GM12878 (cell line): ENCODE data around the gene CNDP2.

ENCODE experiments used
- CTCF ChIP-seq, 3 experiments: IDR thresholded peaks in 2 of 3; conservative IDR thresholded peaks in 1 of 3; 2 replicates each; pipeline ENCODE4 v1.5.1; 2011; ENCODE audit warnings: low read depth in 3 of 3, low read length in 3 of 3, mild to moderate bottlenecking in 3 of 3, control low read depth in 2 of 3, moderate library complexity in 2 of 3, inconsistent platforms in 1 of 3, mixed read lengths in 1 of 3; ENCODE audit not compliant: control insufficient read depth in 2 of 3, insufficient read depth in 1 of 3; ENCODE audit errors: extremely low read depth in 1 of 3
- EP300 ChIP-seq, 2 experiments: fragments of 150-350 bp in 1 of 2; IDR thresholded peaks; 2 replicates each; pipeline ENCODE4 v1.6.1; 2011 to 2012; ENCODE audit warnings: low read depth in 2 of 2, low read length in 2 of 2, borderline replicate concordance in 1 of 2, improper control_type of control experiment in 1 of 2, inconsistent platforms in 1 of 2; ENCODE audit not compliant: control insufficient read depth in 1 of 2
- EZH2 ChIP-seq: IDR thresholded peaks from 2 replicates; pipeline ENCODE4 v1.6.1; 2012; ENCODE audit warnings: low read depth, mild to moderate bottlenecking, control low read depth, inconsistent platforms, low read length, borderline replicate concordance; ENCODE audit not compliant: control insufficient read depth
- FOXM1 ChIP-seq: IDR thresholded peaks from 2 replicates; pipeline ENCODE4 v1.6.1; 2012; ENCODE audit warnings: low read depth, mild to moderate bottlenecking, inconsistent platforms, low read length, moderate library complexity
- MAX ChIP-seq: IDR thresholded peaks from 2 replicates; pipeline ENCODE4 v1.6.1; 2012; ENCODE audit warnings: low read depth, low read length, improper control_type of control experiment
- RAD21 ChIP-seq: IDR thresholded peaks from 2 replicates; pipeline ENCODE4 v1.6.1; 2011; ENCODE audit warnings: mild to moderate bottlenecking, low read depth, low read length, moderate library complexity; ENCODE audit not compliant: insufficient read depth
- REST ChIP-seq: IDR thresholded peaks from 2 replicates; pipeline ENCODE4 v1.6.1; 2012; ENCODE audit warnings: mild to moderate bottlenecking, low read depth, low read length
- SUZ12 ChIP-seq: fragments of 200-600 bp; sonication (generic); IDR thresholded peaks from one replicate; pipeline ENCODE4 v1.6.1; 2018; ENCODE audit warnings: antibody characterized with exemption, mild to moderate bottlenecking; ENCODE audit not compliant: unreplicated experiment
- TAF1 ChIP-seq: IDR thresholded peaks from 2 replicates; pipeline ENCODE4 v1.6.1; 2011; ENCODE audit warnings: mild to moderate bottlenecking, low read depth, low read length, borderline replicate concordance
- ZBED1 ChIP-seq: IDR thresholded peaks from 2 replicates; pipeline ENCODE4 v1.6.1; 2016; ENCODE audit warnings: borderline replicate concordance
- ZNF274 ChIP-seq: IDR thresholded peaks from one replicate; pipeline ENCODE4 v1.8.0; 2011; ENCODE audit not compliant: insufficient read length, insufficient read depth

GRCh38 chr18:74511823-74512222 is 15.7 kb downstream of the CNDP2 start:
- no peak for TF ChIP-seq REST
- no peak for TF ChIP-seq ZNF274
- TF ChIP-seq CTCF (IDR thresholded peaks at IDR 0.05 in 2 of 3, conservative IDR thresholded peaks at IDR 0.05 in 1 of 3; ENCODE audit: control insufficient read depth in 2 of 3, extremely low read depth in 1 of 3, insufficient read depth in 1 of 3, low read depth in 3 of 3, low read length in 3 of 3): no peak
- no peak for TF ChIP-seq MAX
- TF ChIP-seq ZBED1: no peak
- TF ChIP-seq EZH2: no peak
- TF ChIP-seq RAD21: no peak
- no peak for TF ChIP-seq SUZ12
- no peak for TF ChIP-seq EP300 (IDR thresholded peaks at IDR 0.05; ENCODE audit: borderline replicate concordance in 1 of 2, control insufficient read depth in 1 of 2, low read depth in 2 of 2, low read length in 2 of 2)
- no peak for TF ChIP-seq FOXM1
- no peak for TF ChIP-seq TAF1
